Right forelimb (tissue), 1 donor: Measurements from ENCODE around the gene PPIP5K1.
"Not testable (repeated sequence)": the region's sequence is repeated elsewhere in the genome, so short reads cannot be mapped to it uniquely, and the experiment has no call there.

Experiments
- DNase-seq: peaks from one replicate; pipeline ENCODE4 v3.0.0-alpha.2; 2018

Gene PPIP5K1

DNA sequence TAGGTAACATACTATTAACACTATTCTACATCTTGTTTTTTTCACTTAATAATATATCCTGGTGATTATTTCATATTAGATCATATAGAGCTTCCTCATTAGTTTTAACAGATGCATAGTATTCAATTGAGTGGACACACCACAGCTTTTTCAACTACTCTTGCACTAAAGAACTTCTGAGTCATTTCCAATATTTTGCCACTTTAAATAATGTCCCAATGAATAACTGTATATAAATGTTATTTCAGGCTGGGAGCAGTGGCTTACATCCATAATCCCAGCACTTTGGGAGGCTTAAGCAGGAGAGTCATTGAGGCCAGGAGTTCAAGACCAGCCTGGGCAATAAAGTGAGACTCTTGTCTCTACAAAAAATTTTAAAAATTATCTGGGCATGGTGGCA is 45.7 kb downstream of the PPIP5K1 start:
- no peak for DNase-seq

DNA sequence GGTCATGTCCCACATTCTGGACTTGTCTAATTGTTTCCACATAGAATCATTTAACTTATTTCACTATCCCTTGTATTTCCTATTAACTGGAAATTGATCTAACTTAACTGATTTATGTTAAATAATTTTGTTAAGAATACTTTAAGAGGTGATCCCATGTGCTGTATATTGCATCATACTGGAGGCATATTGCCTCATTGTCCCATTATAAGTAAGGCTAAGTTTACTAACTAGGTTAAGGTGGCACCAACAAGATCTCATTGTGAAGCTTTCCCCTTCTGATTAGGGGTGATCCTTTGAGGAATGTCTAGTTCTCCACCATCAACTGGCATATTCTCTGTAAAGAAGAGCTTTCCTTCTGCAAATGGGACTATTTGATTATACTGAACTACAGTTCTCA is 48.2 kb downstream of the PPIP5K1 start:
- no peak for DNase-seq

DNA sequence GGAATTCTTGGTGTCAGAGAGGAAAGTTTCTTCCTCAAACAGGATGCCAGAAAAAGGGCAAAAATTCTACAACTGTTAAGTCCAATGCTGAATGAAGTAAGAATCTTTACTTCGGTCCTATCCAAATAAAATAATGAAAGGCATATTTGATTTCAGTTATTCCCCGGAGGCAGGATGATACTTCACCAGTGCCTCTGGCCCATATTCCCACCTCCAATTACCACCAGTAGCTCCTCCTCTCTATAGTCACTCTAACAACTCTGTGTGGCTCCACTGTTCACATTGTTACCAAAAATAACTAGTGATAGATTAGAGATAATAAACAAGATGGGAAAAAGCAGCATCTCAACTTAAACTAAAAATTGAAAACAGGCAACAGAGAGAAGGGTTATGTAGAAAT is 51.9 kb downstream of the PPIP5K1 start:
- no peak for DNase-seq

DNA sequence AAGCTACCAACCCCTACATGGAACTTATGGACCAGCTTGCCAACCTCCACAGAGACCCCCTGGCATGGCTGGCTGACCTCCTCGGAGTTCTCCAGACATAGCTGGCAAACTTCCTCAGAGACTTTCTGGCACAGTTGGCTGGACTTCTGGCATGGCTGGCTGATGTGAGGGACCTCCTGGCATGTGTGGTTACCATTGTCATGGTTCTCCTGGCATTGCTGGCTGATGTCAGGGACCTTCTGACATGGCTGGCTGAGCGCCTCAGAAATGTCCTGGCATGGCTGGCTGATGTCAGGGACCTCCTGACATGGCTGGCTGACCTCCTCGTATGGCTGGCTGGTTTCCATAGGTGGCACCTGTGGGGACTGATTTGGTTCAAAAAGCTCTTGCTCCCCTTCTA is 55.1 kb downstream of the PPIP5K1 start:
- DNase-seq, result no peak

DNA sequence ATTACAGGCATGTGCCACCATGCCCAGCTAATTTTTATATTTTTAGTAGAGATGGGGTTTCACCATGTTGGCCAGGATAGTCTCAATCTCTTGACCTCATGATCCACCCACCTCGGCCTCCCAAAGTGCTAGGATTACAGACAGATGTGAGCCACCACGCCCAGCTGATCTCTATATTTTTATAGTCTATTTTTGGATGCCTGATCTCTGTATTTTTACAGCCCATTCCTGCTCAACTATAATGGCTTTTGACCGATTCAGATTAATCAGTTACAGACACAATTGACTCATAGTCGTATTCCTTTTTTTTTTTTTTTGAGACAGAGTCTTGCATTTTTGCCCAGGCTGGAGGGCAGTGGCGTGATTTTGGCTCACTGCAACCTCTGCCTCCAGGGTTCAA is 57.2 kb downstream of the PPIP5K1 start:
- not testable (repeated sequence) for DNase-seq

DNA sequence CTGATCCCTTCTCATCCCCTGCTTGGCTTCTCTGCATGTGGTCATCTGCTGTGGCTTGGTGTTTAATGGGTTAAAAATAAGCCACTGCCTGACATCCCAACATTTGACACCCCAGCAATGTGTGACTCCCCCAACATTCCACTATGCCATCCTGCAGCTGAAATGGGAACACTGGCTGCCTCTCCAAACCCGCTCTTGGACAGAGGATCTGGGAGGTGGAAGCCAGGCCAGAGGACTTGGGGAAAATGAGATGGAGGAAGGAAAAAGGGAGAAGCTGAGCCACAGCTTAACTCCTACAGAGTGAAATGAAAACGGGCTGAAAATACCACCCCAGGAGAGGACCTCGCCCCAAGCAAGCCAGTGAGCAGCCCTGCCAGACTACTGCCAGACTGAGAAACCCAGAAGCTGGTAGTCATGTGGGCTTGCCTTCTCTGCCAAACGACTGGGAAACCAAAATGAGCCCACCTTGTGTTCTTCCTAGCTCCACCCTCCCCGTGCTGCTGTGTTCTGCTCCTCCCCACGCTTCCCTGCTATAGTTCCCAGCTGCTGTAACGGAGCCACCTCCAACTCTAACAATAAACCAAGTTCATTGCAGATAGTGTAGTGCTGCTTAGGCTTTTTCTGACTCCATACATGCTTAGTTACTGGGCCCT is 58.9 kb downstream of the PPIP5K1 start:
- DNase-seq, result no peak

DNA sequence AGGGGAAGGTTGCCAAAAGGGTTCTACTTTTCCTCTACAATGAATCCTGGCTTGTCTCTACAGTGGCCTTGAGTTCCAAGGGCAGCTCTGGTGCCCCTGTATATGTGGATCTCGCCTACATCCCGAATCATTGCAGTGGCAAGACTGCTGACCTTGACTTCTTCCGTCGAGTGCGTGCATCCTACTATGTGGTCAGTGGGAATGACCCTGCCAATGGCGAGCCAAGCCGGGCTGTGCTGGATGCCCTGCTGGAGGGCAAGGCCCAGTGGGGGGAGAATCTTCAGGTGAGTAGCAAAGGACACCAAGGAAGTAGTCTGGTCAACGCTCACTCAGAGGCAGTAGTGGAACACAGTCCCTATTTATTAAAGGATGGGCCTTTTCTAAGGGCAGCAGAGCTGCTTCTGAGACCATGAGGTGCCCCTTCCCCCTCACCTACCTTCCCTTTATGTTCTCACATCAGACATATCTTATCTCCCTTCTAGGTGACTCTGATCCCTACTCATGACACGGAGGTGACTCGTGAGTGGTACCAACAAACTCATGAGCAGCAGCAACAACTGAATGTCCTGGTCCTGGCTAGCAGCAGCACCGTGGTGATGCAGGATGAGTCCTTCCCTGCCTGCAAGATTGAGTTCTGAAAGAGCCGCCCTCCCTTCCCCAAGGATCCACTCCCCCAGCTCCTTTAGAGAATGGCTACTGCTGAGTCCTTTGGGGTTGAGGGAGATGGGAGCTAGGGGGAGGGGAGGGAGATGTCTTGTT is 60.2 kb downstream of the PPIP5K1 start:
- DNase-seq, result no peak

DNA sequence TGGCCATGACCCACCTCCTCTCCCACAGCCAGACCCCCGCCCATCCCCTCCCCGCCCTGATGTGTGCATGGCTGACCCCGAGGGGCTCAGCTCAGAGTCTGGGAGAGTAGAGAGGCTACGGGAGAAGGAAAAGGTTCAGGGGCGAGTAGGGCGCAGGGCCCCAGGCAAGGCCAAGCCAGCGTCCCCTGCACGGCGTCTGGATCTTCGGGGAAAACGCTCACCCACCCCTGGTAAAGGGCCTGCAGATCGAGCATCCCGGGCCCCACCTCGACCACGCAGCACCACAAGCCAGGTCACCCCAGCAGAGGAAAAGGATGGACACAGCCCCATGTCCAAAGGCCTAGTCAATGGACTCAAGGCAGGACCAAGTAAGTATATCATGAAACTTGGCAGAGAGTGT is 60.9 kb downstream of the PPIP5K1 start:
- DNase-seq, result no peak

DNA sequence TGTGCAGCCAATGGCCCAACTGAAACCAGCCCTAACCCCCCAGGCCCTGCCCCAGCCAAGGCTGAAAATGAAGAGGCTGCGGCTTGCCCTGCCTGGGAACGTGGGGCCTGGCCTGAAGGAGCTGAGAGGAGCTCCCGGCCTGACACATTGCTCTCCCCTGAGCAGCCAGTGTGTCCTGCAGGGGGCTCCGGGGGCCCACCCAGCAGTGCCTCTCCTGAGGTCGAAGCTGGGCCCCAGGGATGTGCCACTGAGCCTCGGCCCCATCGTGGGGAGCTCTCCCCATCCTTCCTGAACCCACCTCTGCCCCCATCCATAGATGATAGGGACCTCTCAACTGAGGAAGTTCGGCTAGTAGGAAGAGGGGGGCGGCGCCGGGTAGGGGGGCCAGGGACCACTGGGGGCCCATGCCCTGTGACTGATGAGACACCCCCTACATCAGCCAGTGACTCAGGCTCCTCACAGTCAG is 61.4 kb downstream of the PPIP5K1 start:
- DNase-seq, result no peak

DNA sequence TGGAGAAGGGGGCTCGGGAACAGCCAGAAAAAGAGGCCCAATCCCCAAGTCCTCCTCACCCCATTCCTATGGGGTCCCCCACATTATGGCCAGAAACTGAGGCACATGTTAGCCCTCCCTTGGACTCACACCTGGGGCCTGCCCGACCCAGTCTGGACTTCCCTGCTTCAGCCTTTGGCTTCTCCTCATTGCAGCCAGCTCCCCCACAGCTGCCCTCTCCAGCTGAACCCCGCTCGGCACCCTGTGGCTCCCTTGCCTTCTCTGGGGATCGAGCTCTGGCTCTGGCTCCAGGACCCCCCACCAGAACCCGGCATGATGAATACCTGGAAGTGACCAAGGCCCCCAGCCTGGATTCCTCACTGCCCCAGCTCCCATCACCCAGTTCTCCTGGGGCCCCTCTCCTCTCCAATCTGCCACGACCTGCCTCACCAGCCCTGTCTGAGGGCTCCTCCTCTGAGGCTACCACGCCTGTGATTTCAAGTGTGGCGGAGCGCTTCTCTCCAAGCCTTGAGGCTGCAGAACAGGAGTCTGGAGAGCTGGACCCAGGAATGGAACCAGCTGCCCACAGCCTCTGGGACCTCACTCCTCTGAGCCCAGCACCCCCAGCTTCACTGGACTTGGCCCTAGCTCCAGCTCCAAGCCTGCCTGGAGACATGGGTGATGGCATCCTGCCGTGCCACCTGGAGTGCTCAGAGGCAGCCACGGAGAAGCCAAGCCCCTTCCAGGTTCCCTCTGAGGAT is 62.0 kb downstream of the PPIP5K1 start:
- no peak for DNase-seq

DNA sequence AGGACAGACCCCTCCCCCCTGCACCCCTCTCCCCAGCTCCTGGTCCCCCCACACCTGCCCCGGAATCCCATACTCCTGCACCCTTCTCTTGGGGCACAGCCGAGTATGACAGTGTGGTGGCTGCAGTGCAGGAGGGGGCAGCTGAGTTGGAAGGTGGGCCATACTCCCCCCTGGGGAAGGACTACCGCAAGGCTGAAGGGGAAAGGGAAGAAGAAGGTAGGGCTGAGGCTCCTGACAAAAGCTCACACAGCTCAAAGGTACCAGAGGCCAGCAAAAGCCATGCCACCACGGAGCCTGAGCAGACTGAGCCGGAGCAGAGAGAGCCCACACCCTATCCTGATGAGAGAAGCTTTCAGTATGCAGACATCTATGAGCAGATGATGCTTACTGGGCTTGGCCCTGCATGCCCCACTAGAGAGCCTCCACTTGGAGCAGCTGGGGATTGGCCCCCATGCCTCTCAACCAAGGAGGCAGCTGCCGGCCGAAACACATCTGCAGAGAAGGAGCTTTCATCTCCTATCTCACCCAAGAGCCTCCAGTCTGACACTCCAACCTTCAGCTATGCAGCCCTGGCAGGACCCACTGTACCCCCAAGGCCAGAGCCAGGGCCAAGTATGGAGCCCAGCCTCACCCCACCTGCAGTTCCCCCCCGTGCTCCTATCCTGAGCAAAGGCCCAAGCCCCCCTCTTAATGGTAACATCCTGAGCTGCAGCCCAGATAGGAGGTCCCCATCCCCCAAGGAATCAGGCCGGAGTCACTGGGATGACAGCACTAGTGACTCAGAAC is 62.8 kb downstream of the PPIP5K1 start:
- DNase-seq, result no peak

DNA sequence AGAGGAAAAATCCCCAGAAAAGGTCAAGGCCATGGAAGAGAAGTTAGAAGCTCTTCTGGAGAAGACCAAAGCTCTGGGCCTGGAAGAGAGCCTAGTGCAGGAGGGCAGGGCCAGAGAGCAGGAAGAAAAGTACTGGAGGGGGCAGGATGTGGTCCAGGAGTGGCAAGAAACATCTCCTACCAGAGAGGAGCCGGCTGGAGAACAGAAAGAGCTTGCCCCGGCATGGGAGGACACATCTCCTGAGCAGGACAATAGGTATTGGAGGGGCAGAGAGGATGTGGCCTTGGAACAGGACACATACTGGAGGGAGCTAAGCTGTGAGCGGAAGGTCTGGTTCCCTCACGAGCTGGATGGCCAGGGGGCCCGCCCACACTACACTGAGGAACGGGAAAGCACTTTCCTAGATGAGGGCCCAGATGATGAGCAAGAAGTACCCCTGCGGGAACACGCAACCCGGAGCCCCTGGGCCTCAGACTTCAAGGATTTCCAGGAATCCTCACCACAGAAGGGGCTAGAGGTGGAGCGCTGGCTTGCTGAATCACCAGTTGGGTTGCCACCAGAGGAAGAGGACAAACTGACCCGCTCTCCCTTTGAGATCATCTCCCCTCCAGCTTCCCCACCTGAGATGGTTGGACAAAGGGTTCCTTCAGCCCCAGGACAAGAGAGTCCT is 63.6 kb downstream of the PPIP5K1 start:
- DNase-seq, result no peak

DNA sequence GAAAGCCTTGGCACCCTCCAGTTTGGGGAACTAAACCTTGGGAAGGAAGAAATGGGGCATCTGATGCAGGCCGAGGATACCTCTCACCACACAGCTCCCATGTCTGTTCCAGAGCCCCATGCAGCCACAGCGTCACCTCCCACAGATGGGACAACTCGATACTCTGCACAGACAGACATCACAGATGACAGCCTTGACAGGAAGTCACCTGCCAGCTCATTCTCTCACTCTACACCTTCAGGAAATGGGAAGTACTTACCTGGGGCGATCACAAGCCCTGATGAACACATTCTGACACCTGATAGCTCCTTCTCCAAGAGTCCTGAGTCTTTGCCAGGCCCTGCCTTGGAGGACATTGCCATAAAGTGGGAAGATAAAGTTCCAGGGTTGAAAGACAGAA is 64.9 kb downstream of the PPIP5K1 start:
- no peak for DNase-seq

DNA sequence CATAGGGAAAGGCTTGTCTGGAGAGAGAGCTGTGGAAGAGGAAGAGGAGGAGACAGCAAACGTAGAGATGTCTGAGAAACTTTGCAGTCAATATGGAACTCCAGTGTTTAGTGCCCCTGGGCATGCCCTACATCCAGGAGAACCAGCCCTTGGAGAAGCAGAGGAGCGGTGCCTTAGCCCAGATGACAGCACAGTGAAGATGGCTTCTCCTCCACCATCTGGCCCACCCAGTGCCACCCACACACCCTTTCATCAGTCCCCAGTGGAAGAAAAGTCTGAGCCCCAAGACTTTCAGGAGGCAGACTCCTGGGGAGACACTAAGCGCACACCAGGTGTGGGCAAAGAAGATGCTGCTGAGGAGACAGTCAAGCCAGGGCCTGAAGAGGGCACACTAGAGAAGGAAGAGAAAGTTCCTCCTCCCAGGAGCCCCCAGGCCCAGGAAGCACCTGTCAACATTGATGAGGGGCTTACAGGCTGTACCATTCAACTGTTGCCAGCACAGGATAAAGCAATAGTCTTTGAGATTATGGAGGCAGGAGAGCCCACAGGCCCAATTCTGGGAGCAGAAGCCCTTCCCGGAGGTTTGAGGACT is 65.7 kb downstream of the PPIP5K1 start:
- DNase-seq, result no peak

DNA sequence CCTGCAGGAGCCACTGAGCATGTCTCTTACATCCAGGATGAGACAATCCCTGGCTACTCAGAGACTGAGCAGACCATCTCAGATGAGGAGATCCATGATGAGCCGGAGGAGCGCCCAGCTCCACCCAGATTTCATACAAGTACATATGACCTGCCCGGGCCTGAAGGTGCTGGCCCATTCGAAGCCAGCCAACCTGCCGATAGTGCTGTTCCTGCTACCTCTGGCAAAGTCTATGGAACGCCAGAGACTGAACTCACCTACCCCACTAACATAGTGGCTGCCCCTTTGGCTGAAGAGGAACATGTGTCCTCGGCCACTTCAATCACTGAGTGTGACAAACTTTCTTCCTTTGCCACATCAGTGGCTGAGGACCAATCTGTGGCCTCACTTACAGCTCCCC is 66.4 kb downstream of the PPIP5K1 start:
- DNase-seq, result no peak

DNA sequence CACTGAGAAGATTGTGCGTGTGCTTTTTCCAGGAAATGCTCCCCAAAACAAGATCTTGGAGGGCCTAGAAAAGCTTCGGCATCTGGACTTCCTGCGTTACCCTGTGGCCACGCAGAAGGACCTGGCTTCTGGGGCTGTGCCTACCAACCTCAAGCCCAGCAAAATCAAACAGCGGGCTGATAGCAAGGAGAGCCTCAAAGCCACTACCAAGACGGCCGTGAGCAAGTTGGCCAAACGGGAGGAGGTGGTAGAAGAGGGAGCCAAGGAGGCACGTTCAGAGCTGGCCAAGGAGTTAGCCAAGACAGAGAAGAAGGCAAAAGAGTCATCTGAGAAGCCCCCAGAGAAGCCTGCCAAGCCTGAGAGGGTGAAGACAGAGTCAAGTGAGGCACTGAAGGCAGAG is 67.8 kb downstream of the PPIP5K1 start:
- no peak for DNase-seq

DNA sequence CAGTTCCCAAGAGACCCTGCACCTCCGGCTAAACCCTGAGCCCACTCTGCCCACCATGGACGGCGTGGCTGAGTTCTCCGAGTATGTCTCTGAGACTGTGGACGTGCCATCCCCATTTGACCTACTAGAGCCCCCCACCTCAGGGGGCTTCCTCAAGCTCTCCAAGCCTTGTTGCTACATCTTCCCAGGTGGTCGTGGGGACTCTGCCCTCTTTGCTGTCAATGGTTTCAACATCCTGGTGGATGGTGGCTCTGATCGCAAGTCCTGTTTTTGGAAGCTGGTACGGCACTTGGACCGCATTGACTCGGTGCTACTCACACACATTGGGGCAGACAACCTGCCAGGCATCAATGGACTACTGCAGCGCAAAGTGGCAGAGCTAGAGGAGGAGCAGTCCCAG is 68.6 kb downstream of the PPIP5K1 start:
- DNase-seq, result no peak

DNA sequence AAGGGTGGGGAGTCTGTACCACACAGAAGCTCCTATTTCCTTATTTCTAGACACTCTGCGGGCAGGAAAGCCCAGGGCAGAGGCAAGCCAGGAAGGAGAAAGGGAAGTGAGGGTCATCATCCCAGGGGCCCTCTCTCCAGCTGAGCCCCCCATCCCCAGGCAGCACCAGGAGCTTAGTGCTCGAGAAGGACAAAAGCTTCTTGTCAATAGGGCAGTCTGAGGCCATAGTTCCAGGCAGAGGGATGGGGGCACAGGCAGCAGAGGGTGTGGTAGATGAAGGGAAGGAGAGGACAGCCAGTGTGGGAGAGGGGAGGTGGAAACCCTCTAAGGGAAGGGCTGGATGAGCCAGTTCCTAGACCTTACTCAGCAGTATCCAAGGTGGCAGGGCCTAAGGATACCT is 69.9 kb downstream of the PPIP5K1 start:
- DNase-seq, result no peak

DNA sequence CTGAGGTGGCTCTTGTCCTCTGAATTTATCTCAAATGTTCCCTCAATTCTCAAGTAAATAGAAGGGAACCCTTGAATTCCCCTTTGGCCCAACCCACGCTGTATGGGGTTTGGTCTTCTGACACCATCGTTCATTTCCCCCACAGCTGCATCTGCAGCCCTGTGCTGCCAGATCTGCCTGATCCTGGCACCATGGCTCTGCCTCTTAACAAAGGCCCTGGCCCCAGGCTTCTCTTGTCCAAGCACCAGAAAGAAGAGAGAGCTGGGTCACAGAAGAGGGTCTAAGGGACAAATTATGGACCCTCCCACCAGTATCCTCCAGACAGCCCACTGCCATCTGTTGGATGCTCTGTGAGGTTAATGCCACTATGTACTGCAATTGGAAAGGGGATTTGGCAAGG is 70.8 kb downstream of the PPIP5K1 start:
- DNase-seq, result no peak

DNA sequence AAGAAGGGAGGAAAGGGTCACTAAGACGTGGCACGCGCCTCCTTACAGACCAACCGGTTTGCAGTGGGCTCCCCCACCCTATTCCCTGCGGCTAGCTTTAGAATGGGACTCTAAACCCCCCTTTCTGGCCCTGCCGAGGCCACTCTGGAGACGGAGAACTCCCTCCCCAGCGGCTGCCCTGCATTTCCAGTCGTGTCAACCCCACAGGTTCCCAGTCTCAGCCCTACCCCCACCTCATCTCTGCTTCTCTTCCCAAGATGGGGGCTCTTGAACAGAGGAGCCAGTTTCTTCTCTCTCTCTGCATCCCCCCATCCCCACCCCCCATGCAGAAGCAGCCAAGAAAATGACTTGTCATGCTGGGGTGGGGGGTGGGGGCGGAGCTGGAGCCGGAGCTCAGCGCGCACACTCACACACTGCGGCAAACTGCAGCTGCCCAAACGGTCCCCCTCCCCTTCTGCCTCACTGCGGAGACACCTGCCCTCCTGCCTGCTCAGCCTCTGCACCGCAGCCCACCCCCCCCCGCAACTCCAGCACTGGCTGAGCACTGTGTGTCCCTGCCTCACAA is 71.7 kb downstream of the PPIP5K1 start:
- peak; percentile 77 for DNase-seq

DNA sequence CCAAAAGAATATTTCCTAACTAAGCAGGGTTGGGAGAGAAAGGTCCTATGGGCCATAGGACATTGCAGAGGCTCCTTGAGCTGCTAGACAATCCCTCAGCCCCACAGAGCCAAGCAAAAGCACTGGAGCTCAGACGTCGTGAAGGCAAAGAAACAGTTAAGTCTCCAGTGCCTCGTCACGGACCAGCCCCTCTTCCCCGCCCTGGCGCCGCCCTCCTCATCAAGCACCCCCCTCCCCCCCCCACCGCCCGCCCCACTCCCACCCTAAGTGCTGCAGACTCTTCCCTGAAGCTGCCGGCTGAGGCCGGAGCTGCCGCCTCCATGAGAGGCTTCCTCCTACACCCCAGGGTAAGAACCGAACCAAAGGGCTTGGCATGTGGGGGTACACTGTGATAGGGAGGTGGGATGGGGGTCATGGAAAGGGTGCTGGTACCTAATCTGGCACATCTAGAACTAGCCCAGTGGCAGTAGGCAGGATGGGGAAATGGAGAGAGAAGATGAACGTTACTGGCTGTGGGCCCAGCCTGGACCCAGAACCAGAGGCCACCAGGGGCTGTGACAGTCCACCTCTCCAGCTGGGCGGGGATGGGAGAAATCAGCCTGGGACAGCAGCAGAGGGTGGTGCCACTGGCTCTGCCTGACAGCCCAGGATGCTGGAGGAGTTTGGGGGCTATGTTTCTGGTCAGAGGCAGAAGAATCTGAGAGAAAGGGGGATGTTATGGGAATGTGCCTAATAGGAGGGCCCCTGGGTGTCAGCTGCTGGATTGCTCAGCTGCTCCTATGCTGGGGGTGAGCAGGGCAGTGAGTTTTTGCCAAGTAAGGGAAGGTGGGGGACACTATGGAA is 72.4 kb downstream of the PPIP5K1 start, which contains the start of gene MAP1A:
TSS of gene MAP1A (plus strand) at position 255 of the 843 bp plus-strand sequence. CDS start 3,866 bp downstream, outside the sequence.
- peak; percentile 88 for DNase-seq
